ENCODE measurements around the gene GRIK1.

DNA sequence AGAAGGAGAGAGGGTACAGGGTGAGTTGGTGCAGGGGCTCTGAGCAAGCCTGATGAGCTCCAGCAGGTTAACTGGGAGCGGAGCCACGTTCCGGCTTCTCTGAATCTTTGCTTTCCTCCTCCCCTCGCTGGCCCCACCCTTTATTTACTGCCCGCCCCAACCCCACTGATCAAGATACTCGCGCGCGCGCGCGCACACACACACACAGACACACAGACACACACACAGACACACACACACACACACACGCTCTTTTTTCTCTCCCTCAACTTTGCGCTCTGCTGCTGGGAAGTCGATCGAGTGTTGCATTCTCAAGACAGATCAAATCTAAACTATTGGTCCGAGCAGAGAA, at the start of gene GRIK1:
- TF ChIP-seq, protein P1, sequence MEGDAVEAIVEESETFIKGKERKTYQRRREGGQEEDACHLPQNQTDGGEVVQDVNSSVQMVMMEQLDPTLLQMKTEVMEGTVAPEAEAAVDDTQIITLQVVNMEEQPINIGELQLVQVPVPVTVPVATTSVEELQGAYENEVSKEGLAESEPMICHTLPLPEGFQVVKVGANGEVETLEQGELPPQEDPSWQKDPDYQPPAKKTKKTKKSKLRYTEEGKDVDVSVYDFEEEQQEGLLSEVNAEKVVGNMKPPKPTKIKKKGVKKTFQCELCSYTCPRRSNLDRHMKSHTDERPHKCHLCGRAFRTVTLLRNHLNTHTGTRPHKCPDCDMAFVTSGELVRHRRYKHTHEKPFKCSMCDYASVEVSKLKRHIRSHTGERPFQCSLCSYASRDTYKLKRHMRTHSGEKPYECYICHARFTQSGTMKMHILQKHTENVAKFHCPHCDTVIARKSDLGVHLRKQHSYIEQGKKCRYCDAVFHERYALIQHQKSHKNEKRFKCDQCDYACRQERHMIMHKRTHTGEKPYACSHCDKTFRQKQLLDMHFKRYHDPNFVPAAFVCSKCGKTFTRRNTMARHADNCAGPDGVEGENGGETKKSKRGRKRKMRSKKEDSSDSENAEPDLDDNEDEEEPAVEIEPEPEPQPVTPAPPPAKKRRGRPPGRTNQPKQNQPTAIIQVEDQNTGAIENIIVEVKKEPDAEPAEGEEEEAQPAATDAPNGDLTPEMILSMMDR (conservative IDR thresholded peaks at IDR 0.05): no peak
- TF ChIP-seq EZH2 (IDR thresholded peaks at IDR 0.05; ENCODE audit: low read depth): no peak

Data from PC-9 (cell line).